Activated T-helper 1 cell treated with anti-CD3 and anti-CD28 coated beads, Interleukin-2, amount 50 U/mL, for 16 hours (primary cell): ENCODE measurements around the gene KATNB1.
A peak's percentile ranks its signal among the peaks of the same experiment; 100 is the strongest.
"Not testable (repeated sequence)": the region's sequence is repeated elsewhere in the genome, so short reads cannot be mapped to it uniquely, and the experiment has no call there.

Experiments
- DNase-seq, 2 donors: peaks; one replicate each; pipeline ENCODE4 v3.0.0-alpha.2; 2020; ENCODE audit warnings: low read depth in 1 of 2, low spot score in 1 of 2

Gene KATNB1

GRCh38 chr16:57725554-57725953, 10.0 kb upstream of the KATNB1 start:
- no peak for DNase-seq

- DNase-seq, result no peak
Observed at GRCh38 chr16:57725976-57726375, 9.6 kb upstream of the KATNB1 start.

- no peak for DNase-seq
Observed at GRCh38 chr16:57726433-57726947, 9.1 kb upstream of the KATNB1 start.

GRCh38 chr16:57727610-57728009, 8.0 kb upstream of the KATNB1 start:
- DNase-seq, result no peak

- no peak for DNase-seq
Observed at GRCh38 chr16:57728336-57729181, 7.0 kb upstream of the KATNB1 start.

GRCh38 chr16:57729182-57729484, 6.4 kb upstream of the KATNB1 start:
- DNase-seq, result no peak

- not testable (repeated sequence) for DNase-seq
Observed at GRCh38 chr16:57729852-57730251, 5.7 kb upstream of the KATNB1 start.

- no peak for DNase-seq
Observed at GRCh38 chr16:57730771-57731730, 4.5 kb upstream of the KATNB1 start.

GRCh38 chr16:57732037-57732436, 3.5 kb upstream of the KATNB1 start:
- no peak for DNase-seq

GRCh38 chr16:57732714-57733113, 2.9 kb upstream of the KATNB1 start:
- DNase-seq, result no peak

- DNase-seq, result no peak
Observed at GRCh38 chr16:57734308-57734924, 1.2 kb upstream of the KATNB1 start.

- DNase-seq, result peak; percentile 94 to 95
Observed at GRCh38 chr16:57734925-57735754, 430 bp upstream of the KATNB1 start.

GRCh38 chr16:57736419-57737351, 1.1 kb downstream of the KATNB1 start:
- peak in 1 of 2 donors; percentile 11 for DNase-seq

- DNase-seq, result no peak
Observed at GRCh38 chr16:57738844-57739243, 3.3 kb downstream of the KATNB1 start.

GRCh38 chr16:57739756-57740422, 4.3 kb downstream of the KATNB1 start:
- no peak for DNase-seq

GRCh38 chr16:57740423-57741071, 5.0 kb downstream of the KATNB1 start:
- no peak for DNase-seq

- no peak for DNase-seq
Observed at GRCh38 chr16:57741660-57742191, 6.2 kb downstream of the KATNB1 start.

- no peak for DNase-seq
Observed at GRCh38 chr16:57742543-57742942, 7.0 kb downstream of the KATNB1 start.
